ENCODE measurements around the gene NEK5.
"Not testable (repeated sequence)": the region's sequence is repeated elsewhere in the genome, so short reads cannot be mapped to it uniquely, and the experiment has no call there.

NEK5 gene

DNA sequence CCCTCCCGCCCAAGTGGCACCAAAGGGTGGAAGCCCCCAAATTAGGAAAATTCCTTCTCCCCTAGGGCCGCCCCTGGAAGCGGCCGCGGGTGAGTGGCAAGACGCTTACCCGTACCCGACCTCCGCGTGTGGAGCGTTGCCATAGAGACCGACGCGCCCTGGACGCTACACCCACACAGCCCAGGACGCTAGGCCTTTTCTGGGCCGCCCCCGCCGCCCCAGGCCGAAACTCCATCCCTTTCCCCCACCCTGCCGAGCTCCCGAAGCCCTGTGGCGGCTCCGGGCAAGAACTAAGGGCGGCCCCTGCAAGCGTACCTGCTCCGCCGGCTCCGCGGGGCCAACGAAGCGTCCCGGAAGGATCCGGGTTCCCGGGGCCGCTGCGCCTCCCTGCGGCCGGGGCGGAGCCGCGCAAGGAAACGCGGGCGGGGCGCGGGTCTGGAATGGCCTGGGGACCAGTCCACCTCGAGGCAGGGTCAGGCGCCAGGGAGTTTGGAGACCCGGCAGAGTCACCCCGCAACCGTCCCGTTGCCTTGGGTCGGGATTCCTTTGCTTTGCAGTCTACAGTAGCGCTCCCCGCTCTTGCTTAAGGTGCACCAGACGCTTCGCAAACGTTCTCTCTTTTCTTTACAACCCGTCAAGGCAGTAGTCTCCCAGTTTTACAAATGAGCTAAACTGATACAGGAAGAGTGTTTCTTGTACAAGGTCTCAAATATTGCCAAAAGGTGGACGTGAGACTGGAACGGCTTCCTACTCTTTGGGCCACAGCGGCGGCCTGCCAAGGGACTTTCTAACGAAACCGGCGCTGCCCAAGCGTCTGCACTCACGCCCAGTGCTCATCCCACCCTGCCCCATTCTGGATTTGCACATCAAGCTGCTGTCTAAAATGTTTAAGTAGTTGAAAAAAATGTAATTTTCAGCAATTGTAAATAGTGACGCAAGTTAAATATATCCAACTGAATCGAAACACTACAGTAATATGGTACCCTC, at the start of gene NEK5:
NEK5 (minus strand) TSS at position 360 of the 987 bp plus-strand sequence. CDS start 1,591 bp downstream, outside the sequence.
- DNase-seq, result peak; percentile 53

DNA sequence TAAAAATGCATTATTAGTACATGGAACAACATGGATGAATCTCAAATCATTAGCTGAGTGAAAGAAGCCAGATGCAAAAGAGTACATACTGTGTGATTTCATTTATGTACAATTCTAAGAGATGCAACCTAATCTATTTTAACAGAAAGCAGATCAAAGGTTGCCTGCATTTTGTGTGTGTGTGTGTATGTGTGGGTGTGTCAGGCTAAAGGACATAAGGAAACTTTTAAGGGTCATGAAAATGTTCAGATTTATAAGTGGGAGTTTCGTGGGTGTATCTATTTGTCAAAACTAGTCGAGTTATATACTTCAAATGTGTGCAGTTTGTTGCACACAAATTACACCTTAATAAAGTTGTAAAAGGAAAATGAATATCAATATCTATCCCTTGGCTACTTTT, 48.4 kb upstream of the NEK5 start:
- DNase-seq, result no peak

DNA sequence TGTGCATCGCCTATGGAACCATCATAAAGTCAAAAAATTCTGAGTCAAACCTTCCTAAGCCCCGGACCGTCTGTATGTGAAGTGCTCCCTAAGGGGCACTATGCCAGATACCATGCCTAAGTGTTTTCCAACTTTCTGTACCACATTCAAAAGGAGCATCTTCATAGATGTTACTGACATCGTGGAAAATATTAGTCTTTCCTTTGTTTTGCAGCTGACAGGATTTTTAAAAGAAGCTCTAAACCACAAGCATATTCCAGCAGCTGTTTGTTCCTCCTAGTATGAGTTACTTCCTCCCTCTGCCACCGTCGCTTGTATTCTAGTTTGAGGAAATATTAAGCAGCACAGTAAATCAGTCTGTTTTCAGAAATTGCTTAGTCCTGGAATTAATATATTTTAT, 45.1 kb upstream of the NEK5 start:
- DNase-seq, result not testable (repeated sequence)

GRCh38 chr13:52173373-52173772, 44.5 kb upstream of the NEK5 start:
- DNase-seq, result no peak

GRCh38 chr13:52171686-52172085, 42.8 kb upstream of the NEK5 start:
- not testable (repeated sequence) for DNase-seq

- not testable (repeated sequence) for DNase-seq
Observed at GRCh38 chr13:52170828-52171391, 42.0 kb upstream of the NEK5 start.

- no peak for DNase-seq
Observed at GRCh38 chr13:52169839-52170238, 41.0 kb upstream of the NEK5 start.

DNA sequence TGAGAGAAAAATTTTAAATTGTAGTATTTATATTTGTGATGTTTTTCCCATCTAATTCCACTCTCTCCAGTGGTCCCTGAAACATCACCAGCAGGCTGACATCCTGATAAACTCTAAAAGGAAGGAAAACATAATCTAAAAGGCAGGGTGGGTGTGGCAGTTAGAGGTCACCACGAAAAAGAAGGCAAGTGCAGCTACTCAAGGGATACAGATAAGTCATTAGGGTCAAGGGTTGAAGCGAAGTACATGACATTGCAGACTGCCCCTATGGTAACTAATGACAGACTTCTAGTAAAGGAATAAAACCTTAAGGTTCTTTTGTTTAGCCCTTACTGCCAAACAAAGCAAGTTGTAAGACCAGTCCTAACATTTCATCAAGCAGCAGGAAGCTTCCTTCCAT, 36.5 kb upstream of the NEK5 start:
- no peak for DNase-seq

DNA sequence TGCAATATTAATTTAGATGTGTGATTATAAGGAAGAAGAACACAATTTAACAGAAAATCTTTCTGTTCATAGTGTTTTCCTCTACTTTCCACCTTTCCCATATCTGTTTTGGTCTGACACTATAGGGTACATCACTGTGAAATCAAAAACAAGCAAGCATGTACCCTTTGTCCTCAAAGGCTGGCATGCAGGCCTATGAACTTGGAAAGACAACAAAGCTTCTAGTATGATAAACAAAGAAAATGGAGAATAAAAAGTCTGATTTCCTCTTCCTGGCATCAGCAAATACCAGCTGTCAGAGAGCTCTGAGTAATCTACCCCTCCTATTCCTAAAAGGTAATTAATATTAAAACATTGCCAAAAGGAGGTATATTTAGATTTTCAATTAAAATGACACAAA, 36.1 kb upstream of the NEK5 start:
- DNase-seq, result no peak

- DNase-seq, result not testable (repeated sequence)
Observed at GRCh38 chr13:52163878-52164277, 35.0 kb upstream of the NEK5 start.

DNA sequence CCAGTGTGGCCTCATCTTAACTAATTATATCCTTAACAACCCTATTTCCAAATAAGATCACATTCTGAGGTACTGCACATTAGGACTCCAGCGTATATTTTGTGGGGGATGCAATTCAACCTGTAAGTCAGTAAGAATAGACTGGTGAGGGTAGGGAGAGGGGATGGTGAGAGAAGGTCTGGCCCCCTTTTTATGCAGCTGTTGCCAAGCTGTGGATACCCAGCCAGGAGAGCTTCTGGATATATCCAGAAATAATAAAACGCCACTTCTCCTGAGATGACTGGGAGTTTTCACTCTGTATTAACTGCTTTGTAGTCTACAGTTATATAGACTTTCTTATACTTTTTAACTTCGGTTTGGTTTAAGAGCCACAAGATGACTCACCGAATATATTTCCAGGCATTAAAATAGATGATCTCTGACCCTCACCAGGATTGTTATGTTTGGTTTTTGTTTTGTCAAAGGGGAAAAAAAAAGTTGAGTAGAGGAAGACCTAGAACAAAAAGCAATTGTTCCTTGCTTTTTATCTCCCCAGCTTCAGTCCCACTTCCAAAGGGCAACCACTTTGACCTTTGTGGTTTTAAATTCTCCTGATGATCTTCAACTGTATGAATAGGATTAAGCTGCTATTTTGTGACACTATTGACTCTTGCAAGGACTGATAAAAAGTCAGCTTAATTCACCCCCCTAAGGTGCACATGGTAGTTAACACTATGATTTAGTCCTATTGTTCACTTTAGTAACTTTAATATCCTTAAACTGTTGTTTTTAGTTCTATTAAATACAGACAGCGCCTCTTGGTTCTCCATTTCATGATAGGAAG, 33.6 kb upstream of the NEK5 start:
- no peak for DNase-seq

GRCh38 chr13:52161181-52161646, 32.3 kb upstream of the NEK5 start:
- DNase-seq, result no peak

- no peak for DNase-seq
Observed at GRCh38 chr13:52160506-52160905, 31.6 kb upstream of the NEK5 start.

DNA sequence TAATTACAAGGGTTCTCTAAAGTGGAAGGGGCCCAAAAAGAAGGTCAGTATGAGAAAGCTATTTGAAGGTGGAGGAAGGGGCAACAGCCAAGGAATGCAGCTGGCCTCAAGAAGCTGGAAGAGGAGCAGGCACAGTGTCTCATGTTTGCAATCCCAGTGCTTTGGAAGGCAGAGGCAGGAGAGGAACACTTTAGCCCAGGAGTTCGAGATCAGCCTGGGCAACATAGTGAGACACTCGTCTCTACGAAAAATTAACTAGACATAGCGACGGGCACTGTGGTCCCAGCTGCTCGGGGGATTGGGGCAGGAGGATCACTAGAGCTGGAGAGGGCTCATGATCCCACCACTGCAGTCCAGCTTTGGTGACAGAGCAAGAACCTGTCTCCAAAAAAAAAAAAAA, 31.2 kb upstream of the NEK5 start:
- DNase-seq, result no peak

DNA sequence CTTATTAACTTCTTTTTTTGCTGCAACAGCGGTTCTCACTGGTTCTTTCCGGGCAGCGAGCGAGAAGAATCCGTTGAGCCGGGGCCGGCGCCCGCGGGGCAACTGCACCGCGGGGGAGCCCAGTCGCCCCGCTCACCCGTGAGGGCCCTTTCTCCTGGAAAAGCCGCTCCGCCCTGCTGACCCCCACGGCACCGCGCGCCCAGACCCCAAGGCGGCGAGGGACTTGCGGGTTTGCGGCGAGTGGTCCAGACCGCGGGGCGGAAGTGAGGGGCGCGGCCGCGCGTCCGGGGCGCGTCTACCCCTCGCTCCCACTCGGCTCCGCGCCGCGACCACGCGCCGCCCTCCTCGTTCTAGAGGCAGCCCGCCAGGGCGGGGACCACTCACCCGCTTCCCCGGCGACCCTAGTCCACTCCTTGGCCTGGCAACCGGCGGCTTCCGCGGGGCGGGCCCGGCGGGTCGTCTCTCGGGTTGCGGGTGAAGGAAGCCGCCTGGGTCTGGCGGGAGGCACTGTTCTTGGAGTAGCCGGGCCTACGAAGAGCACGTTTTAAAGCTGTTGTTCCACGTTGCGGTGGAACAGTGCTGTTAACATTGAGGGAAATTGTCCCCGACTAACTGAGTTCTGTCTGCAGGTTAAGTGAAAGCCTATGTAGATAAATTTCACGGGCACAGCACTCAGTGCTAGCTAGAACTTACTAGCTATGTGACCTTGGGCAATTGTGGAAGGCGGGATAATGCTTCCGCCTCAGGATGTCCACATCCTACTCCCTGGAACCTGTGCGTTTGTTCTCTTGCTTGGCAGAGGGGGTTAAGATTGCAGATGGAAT, 30.5 kb upstream of the NEK5 start, which contains the start of gene NEK3:
NEK3 (minus strand) TSS at position 439 of the 824 bp plus-strand sequence. CDS start 3,406 bp downstream, outside the sequence.
- DNase-seq, result peak; percentile 52

DNA sequence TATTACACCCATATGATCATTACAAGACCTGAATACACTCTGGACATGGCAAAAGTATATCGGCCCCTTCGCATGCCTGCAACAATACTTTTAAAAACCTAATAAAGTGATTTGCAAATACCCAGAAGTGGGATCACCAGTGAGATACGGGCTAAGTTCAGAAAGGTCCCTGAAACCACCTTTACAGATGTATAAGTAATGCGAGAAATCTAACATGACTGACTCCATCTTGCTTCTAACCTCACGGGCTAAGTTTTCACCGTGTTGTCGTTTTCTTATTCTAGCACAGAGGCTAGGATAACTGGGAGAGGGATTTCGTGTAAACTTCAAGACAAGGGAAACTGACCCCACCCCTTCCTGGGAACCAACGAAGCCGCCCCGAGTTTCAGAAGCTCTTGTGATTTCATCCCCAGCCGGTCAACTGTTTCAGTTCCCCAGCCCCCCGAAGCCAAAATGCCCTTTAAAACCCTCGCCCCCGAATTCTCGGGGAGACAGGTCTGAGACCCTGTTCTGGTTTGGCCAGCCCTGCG, 29.8 kb upstream of the NEK5 start:
- no peak for DNase-seq

DNA sequence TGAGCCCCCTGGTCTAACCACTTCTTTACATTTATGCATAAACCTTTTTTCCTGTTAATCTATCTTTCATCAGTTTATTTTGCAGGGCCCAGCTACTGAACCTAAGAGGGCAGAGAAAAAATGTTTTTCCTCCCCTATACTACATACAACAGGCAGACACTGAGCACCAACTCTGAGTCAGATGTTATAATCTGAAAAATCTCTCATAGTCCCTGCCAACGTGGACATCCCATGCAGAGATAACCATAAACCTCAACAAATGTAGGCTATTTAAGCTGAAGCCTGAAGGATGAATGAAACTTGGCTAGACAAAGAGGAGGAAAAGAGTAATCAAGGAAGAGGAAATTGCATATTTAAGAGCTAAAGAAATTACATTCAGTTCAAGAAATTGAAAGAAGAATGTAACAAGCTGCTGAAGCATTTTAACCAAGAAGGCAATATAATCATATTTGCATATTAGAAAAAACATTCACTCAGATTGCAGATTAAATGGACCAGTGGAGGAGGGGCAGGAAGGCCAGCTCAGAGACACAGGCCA, 27.9 kb upstream of the NEK5 start:
- no peak for DNase-seq

- no peak for DNase-seq
Observed at GRCh38 chr13:52155177-52155576, 26.3 kb upstream of the NEK5 start.

DNA sequence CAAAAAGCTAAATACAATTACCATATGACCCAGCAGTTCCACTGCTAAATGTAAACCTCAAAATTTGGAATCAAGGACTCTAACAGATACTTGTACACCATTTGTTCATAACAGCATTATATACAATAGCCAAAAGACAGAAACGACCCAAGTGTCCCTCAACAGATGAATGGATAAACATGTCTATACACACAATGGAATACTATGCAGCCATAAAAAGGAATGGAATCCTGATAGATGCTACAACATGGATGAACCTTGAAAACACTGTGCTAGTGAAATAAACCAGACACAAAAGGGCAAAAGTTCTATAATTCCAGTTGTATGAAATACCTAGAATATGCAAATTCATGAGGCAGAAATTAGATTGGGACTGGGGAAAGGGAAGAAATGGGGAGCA, 18.4 kb upstream of the NEK5 start:
- DNase-seq, result no peak

DNA sequence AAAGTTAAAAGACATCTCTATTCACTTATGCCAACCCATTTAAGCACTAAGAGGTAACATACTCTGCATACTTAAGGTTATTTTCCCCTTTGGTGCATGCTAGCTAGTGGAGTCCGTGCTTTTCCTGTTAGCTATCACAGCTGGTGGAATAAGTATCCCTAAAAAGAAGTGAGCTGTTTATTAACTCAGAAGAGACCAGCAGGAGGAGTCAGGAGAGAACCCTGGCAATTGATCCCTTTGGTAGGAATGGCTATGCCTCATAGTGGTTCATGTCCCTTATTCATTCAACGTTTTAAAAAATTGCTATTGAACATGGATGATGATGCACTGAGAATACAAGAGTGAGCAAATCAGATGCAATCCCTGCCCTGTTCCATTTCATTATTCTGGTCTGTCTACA, 12.4 kb upstream of the NEK5 start:
- DNase-seq, result no peak

GRCh38 chr13:52137489-52137888, 8.6 kb upstream of the NEK5 start:
- no peak for DNase-seq

GRCh38 chr13:52136763-52137162, 7.9 kb upstream of the NEK5 start:
- DNase-seq, result no peak

Data from CD4-positive, alpha-beta T cell treated with Interleukin-10 for 1 hour (primary cell).